KBM-7 (cell line): ENCODE results near the gene CYP21A2.

Source experiments
- DNase-seq: peaks from one replicate; pipeline ENCODE4 v3.0.0-alpha.2; 2015
- in situ Hi-C: fragments of 300-500 bp; cut with MboI; formaldehyde crosslinking; loops from 2 replicates; pipeline ENCODE4 v1.14.3; 2020; ENCODE audit warnings: low sequenced_read_pairs, low pct_unique_long_range_greater_than_20kb, mixed read lengths

Gene CYP21A2

DNA sequence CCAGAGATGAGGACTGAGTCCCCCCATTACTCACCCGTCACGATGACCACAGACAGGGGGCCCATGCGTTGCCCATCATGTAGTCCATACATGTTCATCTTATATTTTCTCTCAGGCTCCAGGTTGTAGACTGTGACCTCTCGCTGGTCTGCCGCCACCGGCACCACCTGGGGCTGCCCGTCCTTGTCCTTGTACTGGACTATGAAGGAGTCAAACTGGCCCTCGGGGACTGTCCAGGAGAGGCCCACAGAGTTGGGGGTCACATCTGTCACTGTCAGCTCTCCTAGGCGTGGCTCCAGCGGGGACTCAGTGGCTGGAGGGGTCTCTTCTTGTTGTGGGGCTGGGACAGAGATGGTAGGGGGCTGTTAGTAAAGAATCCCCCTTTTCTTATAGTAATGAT lies 35.4 kb downstream of the CYP21A2 start:
- in situ Hi-C loops = no loop called here
- no peak for DNase-seq

DNA sequence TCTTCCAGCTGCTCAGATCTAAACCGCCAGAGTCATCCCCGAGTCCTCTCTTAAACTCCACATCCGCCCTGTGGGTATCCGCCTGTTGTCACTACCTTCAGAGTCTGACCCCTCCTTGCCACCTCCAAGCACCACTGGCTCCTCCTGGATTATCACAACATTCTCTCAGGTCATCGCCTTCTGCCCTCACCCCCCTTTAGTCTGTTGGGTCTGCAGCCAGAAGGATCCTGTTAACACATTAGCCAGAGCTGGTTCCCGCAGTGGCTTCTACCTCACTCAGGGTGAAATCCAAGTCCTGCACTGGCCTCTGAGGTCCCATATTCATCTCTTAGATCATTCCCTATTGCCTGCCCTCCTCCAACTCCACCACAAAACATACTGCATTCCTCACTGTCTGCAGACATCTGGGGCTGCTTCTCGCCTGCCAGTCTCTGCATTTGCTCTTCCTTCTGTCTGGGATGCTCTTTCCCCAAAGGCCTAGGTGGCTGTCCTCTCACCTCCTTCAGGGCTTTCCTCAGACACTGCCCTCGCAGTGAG lies 36.8 kb downstream of the CYP21A2 start:
- no peak for DNase-seq
- in situ Hi-C loops = no loop called here

DNA sequence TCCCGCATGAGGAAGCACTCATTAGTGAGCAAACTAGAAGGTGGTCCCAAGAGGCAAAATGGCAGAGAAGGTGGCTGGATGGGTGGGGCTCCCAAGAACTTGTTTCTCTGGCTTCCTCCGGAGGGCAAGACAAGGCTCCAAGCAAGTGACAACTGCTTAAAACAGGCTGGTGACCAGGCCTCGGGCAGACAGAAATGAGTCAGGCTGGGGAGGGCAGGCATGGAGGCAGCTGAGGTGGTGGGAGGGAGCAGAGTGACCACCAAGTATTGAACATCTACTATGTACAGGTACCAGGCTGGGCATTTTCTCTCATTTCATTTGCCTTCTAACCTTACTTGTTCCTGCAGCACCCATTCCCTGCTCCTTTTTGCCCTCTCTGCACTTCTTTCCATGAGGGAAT lies 37.6 kb downstream of the CYP21A2 start:
- in situ Hi-C loops = no loop called here

DNA sequence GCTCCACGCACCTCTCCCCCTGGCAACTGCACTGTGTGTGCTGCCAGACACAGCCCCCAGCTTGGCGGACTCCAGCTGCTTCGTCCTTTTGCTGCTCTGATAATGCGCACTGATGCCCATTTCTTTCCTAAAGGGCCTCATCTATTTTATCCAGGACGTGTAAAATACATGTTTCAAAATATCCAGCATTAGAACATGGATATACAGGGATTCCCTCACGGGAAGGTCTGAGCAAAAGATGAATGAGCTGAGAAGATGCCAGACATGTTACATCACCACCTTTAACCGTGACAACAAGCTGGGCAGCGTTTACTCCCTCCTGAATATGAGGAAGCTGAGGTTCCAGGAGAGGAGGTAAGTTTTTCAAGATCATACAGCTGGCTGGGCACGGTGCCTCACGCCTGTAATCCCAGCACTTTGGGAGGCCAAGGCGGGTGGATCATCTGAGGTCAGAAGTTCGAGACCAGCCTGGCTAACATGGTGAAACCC lies 38.1 kb downstream of the CYP21A2 start:
- in situ Hi-C loops = no loop called here
- DNase-seq = peak; percentile 48

More for the DNA sequence above, 37.6 kb downstream of the CYP21A2 start:
- no peak for DNase-seq

DNA sequence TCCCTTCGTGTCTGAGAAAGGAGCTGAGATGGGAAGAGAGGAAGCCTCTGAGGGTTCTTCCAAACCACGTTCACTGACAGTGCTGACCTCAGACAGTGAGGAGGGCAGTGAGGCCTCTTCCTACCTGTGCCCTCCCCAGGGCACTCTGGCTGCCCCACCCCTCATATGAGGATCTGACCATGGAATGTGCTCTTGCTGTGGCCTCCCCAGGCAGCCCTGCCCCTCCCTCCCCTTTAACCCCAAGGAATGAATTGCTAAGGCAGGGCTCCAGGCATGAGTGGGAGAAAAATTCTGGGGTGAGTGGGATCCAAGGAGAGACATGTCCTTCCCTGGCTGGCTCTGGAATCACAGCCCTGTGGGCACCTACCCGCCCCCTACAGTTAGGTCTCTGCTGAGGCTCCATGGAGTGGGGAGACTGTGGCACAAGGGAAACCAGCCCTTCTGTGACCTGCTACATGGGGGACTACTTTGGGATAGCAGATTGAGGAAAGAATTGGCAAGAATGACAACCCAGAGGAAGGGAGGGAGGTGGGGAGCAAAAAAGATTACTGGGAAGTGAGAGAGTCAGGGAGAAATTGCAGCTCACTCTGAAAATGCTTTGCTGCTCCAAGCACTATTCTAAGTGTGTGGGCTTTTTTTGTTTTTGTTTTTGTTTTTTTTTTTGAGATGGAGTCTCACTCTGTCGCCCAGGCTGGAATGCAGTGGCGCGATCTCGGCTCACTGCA lies 41.5 kb downstream of the CYP21A2 start:
- in situ Hi-C loops = no loop called here
- no peak for DNase-seq

DNA sequence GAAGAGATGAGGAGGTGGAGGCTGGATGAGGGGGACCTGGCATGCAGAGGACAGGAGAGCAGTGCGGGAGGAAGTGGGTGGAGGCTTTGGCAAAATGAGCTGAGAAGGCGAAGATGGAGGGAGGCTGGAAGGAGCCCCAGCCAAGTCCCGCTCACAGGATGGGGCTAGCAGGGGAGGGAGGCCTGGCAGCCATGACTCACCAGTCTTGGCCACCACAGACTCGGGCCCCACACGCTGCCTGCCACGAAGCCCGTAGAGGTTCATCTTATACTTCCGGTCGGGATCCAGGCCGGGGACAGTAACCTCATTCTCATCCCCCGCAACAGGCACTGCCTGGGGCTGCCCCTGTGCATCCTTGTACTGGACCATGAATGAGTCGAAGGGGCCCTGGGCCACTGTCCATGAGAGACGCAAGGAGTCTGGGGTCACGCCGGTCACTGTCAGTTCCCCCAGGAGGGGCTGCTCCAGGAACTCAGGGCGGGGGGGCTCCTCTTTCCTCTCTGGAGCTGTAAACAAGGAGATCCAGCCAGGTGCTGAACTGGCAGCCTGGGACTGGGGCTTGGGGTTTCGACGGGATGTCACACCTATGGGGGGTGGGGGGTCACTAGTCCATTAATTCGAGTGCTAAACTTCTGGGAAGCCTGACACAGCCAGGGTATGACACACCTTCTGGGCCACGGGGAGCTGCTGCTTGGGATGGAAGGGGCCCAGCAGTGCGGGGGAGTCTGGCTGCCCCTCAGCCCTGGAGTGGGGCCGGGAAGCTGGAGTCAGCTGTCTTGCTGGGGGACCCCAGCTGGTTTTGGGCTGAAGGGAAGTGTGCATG lies 43.2 kb downstream of the CYP21A2 start:
- DNase-seq = peak; percentile 44
- in situ Hi-C loops = no loop called here

DNA sequence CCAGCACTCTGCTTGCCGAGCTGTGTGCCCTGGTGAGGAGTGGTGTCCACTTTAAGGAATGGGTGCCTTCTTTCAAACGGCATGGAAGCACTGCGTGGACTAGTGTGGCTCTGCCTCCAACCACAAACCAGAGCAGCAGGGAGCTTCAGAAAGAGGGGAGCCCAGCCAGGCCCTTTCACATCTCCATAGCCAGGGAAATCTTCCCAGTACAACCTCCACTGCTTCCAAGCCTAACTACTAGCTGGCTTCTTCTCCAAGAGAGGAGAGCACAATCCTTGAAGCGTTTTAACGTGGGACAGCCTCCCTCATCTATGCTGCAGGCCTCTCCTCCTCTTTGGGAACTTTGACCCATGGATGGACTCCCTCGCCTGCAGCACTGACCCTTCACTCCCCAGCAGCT lies 44.3 kb downstream of the CYP21A2 start:
- in situ Hi-C loops = no loop called here
- DNase-seq = no peak

DNA sequence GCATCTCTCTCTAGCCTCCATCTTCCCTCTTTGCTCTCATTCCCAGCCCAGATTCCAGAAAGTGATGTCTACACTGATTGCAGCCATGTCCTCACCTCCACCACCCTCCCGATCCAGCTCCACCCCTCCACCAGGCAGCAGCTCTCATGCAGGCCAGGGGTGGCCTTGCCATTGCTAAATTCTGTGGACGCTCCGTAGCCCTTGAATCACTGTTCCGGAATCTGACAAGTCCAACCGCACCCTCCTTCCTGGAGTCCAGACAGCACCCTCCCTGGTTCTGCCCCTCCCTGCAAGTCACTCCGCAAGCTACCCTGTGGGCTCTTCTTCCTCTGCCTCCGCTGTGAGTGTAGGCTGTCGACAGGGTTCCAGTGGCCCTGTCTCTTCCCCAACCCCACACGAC lies 44.7 kb downstream of the CYP21A2 start:
- in situ Hi-C loops = no loop called here
- no peak for DNase-seq

DNA sequence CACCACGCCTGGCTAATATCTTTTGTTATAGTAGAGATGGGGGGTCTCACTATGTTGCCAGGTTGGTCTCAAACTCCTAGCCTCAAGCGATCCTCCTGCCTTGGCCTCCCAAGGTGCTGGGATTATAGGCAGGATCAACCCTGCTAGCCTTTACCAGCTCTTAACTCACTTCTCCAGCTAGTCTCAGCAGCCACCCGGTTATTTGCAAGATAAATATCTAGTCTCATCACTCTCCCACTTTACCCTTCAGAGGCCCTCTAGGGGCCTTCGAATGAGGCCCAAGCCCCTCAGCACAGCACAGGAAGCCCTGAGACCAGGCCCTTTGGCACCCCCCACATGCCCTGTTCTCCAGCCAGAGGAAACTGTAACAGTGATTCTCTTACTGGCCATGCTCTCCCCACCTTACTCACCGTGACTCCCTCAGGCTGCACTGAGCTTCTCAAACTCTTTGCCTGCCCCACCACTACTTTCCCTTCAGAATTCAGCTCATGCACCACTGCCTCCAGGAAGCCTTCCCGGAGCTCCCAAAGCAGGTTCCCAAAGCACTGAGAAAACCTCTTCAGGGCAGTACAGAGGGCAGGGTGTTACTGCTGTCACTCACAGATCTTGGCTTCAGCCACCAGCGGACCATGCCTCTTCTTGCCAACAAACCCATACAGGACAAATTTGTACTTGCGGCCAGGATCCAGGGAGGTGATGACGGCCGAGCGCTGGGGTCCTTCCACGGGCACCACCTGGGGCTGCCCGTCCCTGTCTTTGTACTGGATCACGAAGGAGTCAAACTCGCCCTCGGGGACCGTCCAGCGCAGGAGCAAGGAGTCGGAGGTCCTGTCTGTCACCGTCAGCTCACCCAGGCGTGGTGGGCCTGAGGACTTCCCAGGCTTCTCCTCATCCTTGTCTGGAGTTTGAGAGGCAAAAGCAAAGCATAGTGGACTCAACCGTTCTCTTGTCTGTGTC lies 45.9 kb downstream of the CYP21A2 start:
- in situ Hi-C loops = no loop called here

DNA sequence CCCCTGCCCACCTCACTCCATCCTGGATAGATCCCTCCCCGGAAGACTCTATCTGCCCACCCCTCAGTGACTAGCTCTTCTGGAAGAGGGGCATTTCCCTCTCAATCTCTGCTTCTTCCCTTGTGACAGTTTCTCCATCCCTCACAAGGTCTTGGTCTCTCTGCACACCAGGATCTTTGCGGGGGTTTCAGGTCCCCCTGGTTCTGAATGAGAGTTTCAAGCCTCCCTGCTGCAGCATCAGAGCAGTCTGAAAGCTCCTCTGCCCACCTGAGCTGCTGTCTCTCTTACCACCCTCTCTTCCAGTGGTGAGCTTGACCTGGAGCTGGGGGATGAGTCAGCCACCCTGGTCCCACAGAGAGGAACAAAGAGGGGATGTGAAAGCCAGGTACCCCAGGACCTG lies 46.6 kb downstream of the CYP21A2 start:
- in situ Hi-C loops = no loop called here

More for the DNA sequence above, 45.9 kb downstream of the CYP21A2 start:
- DNase-seq = no peak

DNA sequence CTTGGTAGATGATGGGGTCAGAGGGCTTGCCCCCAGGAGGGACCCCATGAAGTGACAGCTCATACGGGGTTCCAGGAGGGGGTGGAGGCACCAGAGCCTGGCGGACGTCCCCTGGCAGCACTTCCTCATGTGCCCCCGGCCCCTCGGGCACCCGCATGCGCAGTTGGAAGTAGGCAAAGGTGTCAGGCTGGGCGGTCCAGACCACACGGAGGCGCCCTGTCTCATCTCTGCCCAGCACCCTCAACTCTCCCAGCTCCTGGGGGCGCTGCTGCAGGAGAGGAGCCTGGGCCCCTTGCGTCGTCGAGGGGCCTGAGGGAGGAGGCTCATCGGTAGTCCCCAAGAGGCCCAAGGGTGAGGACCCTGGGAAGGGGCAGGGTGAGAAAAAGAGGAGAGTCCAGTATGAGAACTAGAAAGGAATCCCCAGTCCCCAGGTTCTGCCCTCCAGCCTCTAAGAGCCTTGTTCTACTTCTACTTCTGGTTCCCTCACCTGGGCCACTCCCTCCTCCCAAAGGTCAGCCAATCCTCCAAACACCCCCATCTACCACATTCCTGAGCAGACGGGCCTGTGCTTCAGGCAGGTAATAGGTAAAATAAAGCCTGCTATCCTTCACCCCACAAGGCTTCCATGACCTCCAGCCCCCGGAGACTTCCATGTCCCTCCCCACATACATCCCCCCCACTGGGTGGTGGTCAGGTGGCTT lies 47.7 kb downstream of the CYP21A2 start:
- in situ Hi-C loops = no loop called here
- DNase-seq = no peak

More for the DNA sequence above, 46.6 kb downstream of the CYP21A2 start:
- no peak for DNase-seq

DNA sequence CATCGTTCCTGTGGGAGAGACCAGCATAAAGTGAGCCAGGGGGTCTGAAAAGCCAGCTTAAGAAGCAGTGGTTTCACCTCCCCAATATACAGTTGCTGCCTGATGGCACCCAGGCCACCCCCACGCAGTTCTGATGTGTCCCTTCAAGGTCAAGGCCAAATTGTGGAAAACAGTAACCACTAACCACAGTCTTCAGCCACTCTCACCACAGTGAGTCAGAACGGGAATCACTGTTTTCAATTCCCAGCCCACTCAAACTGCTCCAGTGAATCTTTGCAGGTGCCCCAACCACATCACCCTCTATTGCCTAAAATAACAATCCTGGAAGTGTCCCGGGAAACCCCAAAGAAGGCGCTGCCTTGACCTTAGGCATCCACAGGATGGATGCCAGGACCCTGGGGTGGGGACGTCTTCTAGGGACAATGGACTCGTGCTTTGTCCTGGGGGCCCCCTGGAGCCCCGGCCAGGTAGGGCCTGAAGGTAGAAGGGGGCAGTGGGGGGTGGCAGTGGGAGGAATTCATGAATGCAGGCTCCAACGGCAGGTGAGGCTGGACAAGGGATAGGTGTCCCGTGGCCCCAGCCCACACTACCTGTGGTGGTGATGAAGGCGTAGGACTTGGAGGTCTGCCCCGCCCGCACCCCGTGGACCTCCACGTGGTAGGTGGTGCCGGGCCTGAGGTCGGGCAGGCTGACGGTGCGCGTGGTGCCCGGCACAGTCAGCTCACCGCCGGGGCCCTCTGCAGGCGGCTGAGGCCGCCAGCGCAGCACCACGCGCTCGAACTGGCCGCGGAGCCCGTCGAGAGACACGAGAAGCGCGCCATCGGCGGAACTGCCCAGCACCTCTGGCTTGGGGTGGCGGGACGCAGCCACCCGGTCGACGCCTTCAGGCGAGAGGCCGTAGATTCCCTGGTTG lies 48.7 kb downstream of the CYP21A2 start:
- in situ Hi-C loops = no loop called here
- DNase-seq = no peak

DNA sequence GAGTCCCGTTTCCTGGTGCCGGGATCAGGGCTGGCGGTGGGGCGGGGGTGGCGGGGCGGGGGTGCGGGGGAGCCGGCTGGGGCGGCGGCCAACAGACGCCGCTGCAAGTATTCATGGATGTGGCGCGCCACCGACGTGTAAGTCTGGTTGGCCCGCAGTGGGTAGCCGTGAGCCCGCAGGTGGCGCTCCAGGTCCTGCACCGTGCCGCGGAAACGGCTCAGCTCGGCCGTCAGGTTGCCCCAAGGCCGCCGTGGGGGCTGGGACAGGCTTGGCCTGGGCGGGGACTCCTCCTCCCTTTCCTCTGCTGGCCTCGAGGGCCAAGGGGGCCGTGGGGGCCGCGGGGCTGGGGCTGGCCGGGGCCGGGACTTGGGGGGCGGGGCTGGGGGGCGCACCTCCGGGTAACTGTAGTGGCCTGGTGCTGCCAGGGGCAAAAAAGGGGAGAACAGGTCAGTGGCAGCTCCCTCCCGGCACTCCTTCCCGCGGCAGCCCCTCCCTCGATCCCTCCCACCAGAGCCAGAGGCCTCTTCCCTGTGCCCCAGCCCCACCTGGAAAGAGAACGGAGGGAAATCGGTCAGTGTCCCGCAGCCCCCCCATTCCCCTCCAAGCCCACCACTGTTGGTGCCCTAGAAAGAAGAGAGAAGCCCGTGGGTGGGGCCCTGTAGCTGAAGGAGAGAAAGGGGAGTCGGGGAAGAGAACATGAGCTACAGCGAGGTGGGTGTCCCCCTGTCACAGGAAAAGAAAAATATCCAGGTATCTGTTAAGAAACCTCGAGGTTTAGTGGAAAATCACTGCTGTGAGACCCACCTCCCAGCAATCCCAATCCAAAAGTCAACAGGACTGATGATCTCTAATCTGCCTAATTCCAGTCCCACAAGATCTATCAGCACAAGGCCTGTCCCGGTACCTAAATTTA lies 49.6 kb downstream of the CYP21A2 start:
- in situ Hi-C loops = no loop called here
- peak; percentile 63 for DNase-seq

DNA sequence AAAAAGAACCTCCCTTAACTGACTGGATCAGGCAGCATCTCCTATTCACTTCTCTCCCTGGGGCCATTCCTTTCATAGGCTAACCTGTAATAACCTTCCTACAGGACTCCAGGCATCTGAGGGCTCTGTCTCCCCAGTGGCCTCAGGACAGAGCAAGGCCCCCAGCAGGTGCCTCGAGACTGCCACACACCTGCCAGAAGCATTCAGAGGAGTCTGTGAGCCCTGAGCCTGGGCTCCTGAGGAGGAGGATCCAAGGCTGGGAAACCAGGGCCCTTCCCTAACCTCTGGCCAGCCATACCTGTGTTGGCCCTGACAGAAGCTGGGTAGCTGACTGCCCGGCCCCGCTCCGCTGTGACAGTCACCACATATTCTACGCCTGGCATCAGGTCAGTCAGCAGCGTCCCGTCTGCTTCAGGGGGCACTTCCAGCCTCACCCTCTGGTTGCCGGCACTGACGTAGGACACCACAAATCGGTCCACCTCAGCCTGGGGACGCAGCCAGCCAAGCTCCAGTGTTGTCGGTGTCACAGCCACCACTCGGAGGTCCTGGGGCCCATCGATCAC lies 50.4 kb downstream of the CYP21A2 start:
- no peak for DNase-seq
- in situ Hi-C loops = no loop called here

DNA sequence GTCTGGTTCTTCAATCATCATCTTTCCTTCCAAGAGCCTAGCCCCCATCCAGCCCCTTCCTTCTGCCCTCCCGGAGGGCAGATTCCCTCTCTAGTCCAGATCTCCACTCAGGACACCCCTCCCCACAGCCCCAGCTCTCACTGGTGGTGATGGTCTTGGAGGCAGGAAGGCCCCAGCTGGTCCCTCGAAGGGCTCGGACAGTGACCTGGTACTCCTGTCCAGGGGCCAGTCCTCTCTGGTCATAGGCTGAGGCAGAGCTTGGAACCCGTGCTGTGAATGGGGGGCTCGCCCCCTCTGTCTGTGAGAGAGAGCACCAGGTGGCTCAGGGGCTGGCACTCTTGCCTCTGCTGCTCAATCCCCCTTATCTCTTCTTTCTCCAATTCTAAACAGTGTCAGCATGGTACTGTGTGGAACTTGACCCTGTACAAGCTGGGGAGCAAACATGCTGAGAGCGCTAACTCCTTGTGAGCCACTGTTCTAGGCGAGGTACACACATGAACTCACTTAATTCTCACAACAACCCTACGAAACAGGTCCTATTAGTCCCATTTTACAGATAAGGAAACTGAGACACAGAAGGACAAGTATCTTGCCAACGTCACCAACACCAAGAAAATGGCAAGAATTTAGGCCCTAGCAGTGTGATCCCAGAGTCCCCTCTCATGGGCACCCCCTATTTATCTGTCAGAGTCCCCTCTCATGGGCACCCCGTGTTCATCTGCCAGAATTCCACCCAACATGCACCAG lies 51.0 kb downstream of the CYP21A2 start:
- in situ Hi-C loops = no loop called here
- no peak for DNase-seq
